ENCODE data around the gene CAMKK2.

Gene CAMKK2

DNA sequence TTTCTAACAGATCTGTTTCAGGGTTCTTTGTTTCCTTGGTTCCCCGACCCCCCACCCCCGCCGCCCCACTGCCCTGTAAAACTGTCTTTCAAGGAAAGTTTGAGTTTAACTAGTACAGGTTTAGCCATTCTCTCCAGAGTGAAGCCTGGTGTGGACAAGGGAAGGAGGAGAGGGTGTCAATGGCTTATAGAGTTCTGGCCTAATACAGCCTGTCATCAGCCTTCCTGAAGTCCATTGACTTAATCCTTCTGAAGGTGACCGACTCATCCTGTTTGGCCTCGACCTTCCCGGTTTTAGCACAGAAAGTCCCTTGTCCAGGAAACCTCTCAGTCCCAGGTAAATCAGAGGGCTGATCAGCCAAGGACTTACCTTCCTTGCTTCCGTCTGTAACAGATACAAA lies 97.6 kb downstream of the CAMKK2 start:
- Histone ChIP-seq H3K36me3 (ENCODE audit: low read depth) (no peaks in the 10 kb centered on the region), H3K4me3 (ENCODE audit: severe bottlenecking) (no peak overlapping the region), H3K27ac (ENCODE audit: poor library complexity, severe bottlenecking) (no peak overlapping the region), H3K4me1 (ENCODE audit: insufficient read depth, poor library complexity, severe bottlenecking) (no peaks in the 10 kb centered on the region), H3K9me3 (ENCODE audit: severe bottlenecking) (no peaks in the 10 kb centered on the region), H3K27me3 (ENCODE audit: insufficient read depth, poor library complexity, severe bottlenecking) (no peaks in the 10 kb centered on the region)
- ATAC-seq (ENCODE audit: low read depth): no peak
- TF ChIP-seq CTCF (IDR thresholded peaks at IDR 0.05; ENCODE audit: poor library complexity, severe bottlenecking): no peak
- no peak for DNase-seq (ENCODE audit: low spot score)

GRCh38 chr12:121196902-121197301 lies 99.6 kb downstream of the CAMKK2 start:
- Histone ChIP-seq H3K27me3 (ENCODE audit: insufficient read depth, poor library complexity, severe bottlenecking) (no peaks in the 10 kb centered on the region), H3K27ac (ENCODE audit: poor library complexity, severe bottlenecking) (no peak overlapping the region), H3K4me3 (ENCODE audit: severe bottlenecking) (no peak overlapping the region), H3K4me1 (ENCODE audit: insufficient read depth, poor library complexity, severe bottlenecking) (peaks cover 4% of the 10 kb centered on the region), H3K36me3 (ENCODE audit: low read depth) (no peaks in the 10 kb centered on the region), H3K9me3 (ENCODE audit: severe bottlenecking) (no peaks in the 10 kb centered on the region)
- ATAC-seq (ENCODE audit: low read depth): no peak
- TF ChIP-seq CTCF (IDR thresholded peaks at IDR 0.05; ENCODE audit: poor library complexity, severe bottlenecking): no peak
- DNase-seq (ENCODE audit: low spot score): no peak

- H3K36me3 ChIP-seq (ENCODE audit: low read depth): no peaks in the 10 kb centered on the region
- no peaks in the 10 kb centered on the region for H3K9me3 ChIP-seq (ENCODE audit: severe bottlenecking)
- peak overlapping the region; percentile 80 for H3K27ac ChIP-seq (ENCODE audit: poor library complexity, severe bottlenecking)
- no peak overlapping the region for H3K4me3 ChIP-seq (ENCODE audit: severe bottlenecking)
- DNase-seq (ENCODE audit: low spot score) (no peak), ATAC-seq (ENCODE audit: low read depth) (no peak)
- H3K27me3 ChIP-seq (ENCODE audit: insufficient read depth, poor library complexity, severe bottlenecking): no peaks in the 10 kb centered on the region
- no peak for TF ChIP-seq CTCF (IDR thresholded peaks at IDR 0.05; ENCODE audit: poor library complexity, severe bottlenecking)
- H3K4me1 ChIP-seq (ENCODE audit: insufficient read depth, poor library complexity, severe bottlenecking): peaks cover 10% of the 10 kb centered on the region
Measured at GRCh38 chr12:121191151-121191550, 105.4 kb downstream of the CAMKK2 start.

DNA sequence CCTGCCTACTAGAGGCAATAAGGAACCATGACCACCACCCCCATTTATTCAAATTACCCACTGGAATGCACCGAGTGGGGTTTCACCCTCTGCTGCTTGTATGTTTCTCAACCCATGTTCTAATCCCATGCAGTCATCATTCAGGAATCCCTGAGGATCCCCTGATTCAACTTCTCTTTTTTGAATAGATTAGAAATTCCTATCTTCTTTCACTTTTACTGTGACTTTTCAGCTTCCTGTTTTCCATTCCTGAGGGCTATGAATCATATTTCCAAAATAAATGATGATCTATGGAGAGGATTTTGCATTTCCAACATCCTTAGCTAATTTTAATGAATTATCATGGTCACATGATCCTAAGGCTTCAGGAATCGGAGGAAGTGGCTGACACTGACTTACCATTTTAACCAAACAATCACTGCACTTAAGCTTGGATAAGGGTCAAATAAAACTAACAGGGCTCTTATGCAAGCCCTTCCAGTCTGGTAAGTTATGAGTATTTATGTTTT lies 105.9 kb downstream of the CAMKK2 start:
- ATAC-seq (ENCODE audit: low read depth) (peak; percentile 94), DNase-seq (ENCODE audit: low spot score) (no peak)
- H3K4me3 ChIP-seq (ENCODE audit: severe bottlenecking): no peak overlapping the region
- H3K27ac ChIP-seq (ENCODE audit: poor library complexity, severe bottlenecking): peak overlapping the region; percentile 80
- H3K4me1 ChIP-seq (ENCODE audit: insufficient read depth, poor library complexity, severe bottlenecking): peaks cover 10% of the 10 kb centered on the region
- no peaks in the 10 kb centered on the region for H3K9me3 ChIP-seq (ENCODE audit: severe bottlenecking)
- H3K36me3 ChIP-seq (ENCODE audit: low read depth): no peaks in the 10 kb centered on the region
- TF ChIP-seq CTCF (IDR thresholded peaks at IDR 0.05; ENCODE audit: poor library complexity, severe bottlenecking): no peak
- no peaks in the 10 kb centered on the region for H3K27me3 ChIP-seq (ENCODE audit: insufficient read depth, poor library complexity, severe bottlenecking)

DNA sequence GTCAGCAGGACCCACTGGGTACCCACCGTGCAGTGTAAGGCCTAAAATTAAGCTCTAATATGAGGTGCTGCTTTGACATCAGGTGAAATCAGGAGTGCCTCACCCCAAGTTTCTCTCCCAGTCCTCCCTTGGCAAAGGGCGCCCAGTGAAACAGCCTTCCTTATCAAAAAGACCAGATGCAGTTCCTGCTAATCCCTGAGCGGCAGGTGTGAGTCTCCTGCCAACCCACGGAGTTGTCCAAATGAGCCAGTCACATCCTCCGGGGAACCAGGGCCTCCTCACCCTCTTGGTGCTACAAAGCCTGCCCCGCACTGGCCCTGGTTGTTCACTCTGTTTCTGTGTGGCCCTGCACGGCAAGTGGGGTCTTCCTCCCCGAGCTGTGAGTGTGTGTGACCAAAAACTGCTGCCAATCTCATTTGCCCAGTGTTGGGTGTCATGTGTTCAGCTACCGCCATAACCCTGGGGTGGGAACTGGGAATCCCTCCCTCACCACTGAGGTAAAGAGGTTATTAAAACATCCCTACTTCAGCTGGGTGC lies 106.8 kb downstream of the CAMKK2 start:
- peak overlapping the region; percentile 80 for H3K27ac ChIP-seq (ENCODE audit: poor library complexity, severe bottlenecking)
- no peak for ATAC-seq (ENCODE audit: low read depth)
- peaks cover 11% of the 10 kb centered on the region for H3K4me1 ChIP-seq (ENCODE audit: insufficient read depth, poor library complexity, severe bottlenecking)

More for the DNA sequence above, 106.8 kb downstream of the CAMKK2 start:
- H3K9me3 ChIP-seq (ENCODE audit: severe bottlenecking): no peaks in the 10 kb centered on the region
- no peaks in the 10 kb centered on the region for H3K27me3 ChIP-seq (ENCODE audit: insufficient read depth, poor library complexity, severe bottlenecking)
- H3K4me3 ChIP-seq (ENCODE audit: severe bottlenecking): no peak overlapping the region
- DNase-seq (ENCODE audit: low spot score): no peak
- TF ChIP-seq CTCF (IDR thresholded peaks at IDR 0.05; ENCODE audit: poor library complexity, severe bottlenecking): no peak
- no peaks in the 10 kb centered on the region for H3K36me3 ChIP-seq (ENCODE audit: low read depth)

Data from RWPE2 (cell line).